ENCODE data around the gene IFT81. TPM values are rescaled to one million over a fixed set of nuclear protein-coding genes. Genes with fewer than 3 reads are reported as not detected.
A peak's percentile ranks its signal among the peaks of the same experiment; 100 is the strongest.

The IFT81 gene
- total and polyA plus RNA-seq, 2 of the 13 experiments (the other 11 are each of a cell fraction or from before 2014, with no cell fraction given): 4.2 to 13.0 TPM

DNA sequence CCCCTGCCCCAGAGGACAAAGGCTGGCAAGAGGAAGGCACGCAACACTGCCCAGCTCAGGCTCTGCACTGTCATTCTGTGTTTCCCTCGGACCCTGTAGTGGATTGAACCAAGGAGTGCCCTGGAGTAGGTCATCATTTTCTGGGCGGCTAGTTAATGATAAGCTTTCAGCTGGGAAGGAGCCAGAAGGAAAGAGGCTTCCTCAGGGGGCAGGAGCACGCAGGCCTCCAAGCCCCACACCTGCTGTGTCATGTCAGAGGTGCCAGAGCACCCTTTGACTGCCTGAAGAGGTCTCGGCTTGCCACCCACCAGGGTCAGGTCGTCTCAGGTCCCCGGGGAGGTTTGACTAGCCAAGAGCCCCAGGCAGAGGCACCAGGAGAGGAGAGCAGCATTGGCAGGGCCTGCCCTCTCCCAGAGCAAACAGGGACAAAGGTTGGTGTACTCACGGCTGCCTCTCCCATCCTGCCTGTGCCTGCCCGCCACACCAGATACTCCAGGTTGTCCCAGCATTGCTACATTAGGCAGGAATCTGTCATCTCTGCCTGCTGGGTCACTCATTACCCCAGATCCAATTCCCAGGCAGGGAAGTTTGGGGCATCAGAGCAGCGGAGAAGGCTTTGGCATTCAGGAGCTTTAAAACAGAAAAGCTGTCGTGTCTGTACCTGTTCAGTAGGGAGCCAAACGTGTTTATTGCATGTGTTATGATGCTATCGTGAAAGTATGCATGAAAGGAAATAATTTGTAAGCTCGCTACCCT lies 123.4 kb downstream of the IFT81 start (continued):
- peak; percentile 80 for TF ChIP-seq ASH2L (IDR thresholded peaks at IDR 0.05; ENCODE audit: insufficient read length, low read depth, low read length)
- TF ChIP-seq, protein P1, sequence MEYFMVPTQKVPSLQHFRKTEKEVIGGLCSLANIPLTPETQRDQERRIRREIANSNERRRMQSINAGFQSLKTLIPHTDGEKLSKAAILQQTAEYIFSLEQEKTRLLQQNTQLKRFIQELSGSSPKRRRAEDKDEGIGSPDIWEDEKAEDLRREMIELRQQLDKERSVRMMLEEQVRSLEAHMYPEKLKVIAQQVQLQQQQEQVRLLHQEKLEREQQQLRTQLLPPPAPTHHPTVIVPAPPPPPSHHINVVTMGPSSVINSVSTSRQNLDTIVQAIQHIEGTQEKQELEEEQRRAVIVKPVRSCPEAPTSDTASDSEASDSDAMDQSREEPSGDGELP (IDR thresholded peaks at IDR 0.05; ENCODE audit: borderline replicate concordance, low read depth): peak; percentile 34; the same call in 1 of the 2 replicates
- no peak for TF ChIP-seq MIER2 (CRISPR knock-in tag; IDR thresholded peaks at IDR 0.05)
- TF ChIP-seq, protein P2, sequence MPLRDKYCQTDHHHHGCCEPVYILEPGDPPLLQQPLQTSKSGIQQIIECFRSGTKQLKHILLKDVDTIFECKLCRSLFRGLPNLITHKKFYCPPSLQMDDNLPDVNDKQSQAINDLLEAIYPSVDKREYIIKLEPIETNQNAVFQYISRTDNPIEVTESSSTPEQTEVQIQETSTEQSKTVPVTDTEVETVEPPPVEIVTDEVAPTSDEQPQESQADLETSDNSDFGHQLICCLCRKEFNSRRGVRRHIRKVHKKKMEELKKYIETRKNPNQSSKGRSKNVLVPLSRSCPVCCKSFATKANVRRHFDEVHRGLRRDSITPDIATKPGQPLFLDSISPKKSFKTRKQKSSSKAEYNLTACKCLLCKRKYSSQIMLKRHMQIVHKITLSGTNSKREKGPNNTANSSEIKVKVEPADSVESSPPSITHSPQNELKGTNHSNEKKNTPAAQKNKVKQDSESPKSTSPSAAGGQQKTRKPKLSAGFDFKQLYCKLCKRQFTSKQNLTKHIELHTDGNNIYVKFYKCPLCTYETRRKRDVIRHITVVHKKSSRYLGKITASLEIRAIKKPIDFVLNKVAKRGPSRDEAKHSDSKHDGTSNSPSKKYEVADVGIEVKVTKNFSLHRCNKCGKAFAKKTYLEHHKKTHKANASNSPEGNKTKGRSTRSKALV (CRISPR knock-in tag; IDR thresholded peaks at IDR 0.05): peak; percentile 75; the same call in 1 of the 2 replicates
- TF ChIP-seq ARID2 (CRISPR knock-in tag; IDR thresholded peaks at IDR 0.05; ENCODE audit: borderline replicate concordance): no peak
- TF ChIP-seq ZNF451 (CRISPR knock-in tag; IDR thresholded peaks at IDR 0.05): peak; percentile 76; the same call in 1 of the 2 replicates
- TF ChIP-seq, protein P3, sequence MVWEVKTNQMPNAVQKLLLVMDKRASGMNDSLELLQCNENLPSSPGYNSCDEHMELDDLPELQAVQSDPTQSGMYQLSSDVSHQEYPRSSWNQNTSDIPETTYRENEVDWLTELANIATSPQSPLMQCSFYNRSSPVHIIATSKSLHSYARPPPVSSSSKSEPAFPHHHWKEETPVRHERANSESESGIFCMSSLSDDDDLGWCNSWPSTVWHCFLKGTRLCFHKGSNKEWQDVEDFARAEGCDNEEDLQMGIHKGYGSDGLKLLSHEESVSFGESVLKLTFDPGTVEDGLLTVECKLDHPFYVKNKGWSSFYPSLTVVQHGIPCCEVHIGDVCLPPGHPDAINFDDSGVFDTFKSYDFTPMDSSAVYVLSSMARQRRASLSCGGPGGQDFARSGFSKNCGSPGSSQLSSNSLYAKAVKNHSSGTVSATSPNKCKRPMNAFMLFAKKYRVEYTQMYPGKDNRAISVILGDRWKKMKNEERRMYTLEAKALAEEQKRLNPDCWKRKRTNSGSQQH (CRISPR knock-in tag; IDR thresholded peaks at IDR 0.05; ENCODE audit: low read depth): 0 out of 2 replicates have a peak, but pooled peaks have one; percentile 24
- peak; percentile 49; the same call in 1 of the 2 replicates for TF ChIP-seq KDM3A (CRISPR knock-in tag; IDR thresholded peaks at IDR 0.05; ENCODE audit: low read depth)
- no peak; the same call in 1 of the 2 replicates for TF ChIP-seq EEA1 (CRISPR knock-in tag; IDR thresholded peaks at IDR 0.05; ENCODE audit: borderline replicate concordance)
- peak; percentile 99 for TF ChIP-seq ZNF292 (CRISPR knock-in tag; IDR thresholded peaks at IDR 0.05; ENCODE audit: borderline replicate concordance, low read depth)
- TF ChIP-seq, protein P4, sequence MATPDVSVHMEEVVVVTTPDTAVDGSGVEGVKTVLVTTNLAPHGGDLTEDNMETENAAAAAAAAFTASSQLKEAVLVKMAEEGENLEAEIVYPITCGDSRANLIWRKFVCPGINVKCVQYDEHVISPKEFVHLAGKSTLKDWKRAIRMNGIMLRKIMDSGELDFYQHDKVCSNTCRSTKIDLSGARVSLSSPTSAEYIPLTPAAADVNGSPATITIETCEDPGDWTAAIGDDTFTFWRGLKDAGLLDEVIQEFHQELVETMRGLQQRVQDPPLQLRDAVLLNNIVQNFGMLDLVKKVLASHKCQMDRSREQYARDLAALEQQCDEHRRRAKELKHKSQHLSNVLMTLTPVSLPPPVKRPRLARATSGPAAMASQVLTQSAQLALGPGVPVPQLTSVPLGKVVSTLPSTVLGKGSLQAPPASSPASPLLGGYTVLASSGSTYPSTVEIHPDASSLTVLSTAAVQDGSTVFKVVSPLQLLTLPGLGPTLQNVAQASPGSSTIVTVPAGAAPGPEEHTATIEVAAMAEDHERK (CRISPR knock-in tag; IDR thresholded peaks at IDR 0.05; ENCODE audit: low read depth): no peak
- TF ChIP-seq, protein P5, sequence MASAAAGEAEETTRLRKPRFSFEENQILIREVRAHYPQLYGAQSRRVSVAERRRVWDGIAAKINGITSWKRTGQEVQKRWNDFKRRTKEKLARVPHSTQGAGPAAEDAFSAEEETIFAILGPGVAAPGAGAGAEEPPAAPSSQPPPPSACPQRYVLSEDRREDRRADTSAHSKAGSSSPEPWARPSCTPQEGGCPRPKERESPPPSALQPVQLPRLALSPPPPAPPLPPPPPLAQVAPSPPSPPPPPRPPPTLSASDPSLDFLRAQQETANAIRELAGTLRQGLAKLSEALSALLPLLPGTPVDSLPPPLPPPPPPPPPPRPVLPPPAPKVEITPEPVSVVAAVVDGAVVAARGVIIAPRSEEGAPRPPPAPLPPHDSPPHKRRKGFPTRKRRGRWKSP (CRISPR knock-in tag; IDR thresholded peaks at IDR 0.05): peak; percentile 86; the same call in 1 of the 2 replicates
- TF ChIP-seq, protein P6, sequence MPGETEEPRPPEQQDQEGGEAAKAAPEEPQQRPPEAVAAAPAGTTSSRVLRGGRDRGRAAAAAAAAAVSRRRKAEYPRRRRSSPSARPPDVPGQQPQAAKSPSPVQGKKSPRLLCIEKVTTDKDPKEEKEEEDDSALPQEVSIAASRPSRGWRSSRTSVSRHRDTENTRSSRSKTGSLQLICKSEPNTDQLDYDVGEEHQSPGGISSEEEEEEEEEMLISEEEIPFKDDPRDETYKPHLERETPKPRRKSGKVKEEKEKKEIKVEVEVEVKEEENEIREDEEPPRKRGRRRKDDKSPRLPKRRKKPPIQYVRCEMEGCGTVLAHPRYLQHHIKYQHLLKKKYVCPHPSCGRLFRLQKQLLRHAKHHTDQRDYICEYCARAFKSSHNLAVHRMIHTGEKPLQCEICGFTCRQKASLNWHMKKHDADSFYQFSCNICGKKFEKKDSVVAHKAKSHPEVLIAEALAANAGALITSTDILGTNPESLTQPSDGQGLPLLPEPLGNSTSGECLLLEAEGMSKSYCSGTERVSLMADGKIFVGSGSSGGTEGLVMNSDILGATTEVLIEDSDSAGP (CRISPR knock-in tag; IDR thresholded peaks at IDR 0.05; ENCODE audit: borderline replicate concordance): peak; percentile 80; the same call in 1 of the 2 replicates
- peak; percentile 82; the same call in 1 of the 2 replicates for TF ChIP-seq MEIS2 (CRISPR knock-in tag; IDR thresholded peaks at IDR 0.05)
- TF ChIP-seq, protein P7, sequence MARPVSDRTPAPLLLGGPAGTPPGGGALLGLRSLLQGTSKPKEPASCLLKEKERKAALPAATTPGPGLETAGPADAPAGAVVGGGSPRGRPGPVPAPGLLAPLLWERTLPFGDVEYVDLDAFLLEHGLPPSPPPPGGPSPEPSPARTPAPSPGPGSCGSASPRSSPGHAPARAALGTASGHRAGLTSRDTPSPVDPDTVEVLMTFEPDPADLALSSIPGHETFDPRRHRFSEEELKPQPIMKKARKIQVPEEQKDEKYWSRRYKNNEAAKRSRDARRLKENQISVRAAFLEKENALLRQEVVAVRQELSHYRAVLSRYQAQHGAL (CRISPR knock-in tag; IDR thresholded peaks at IDR 0.05; ENCODE audit: not compliant biosample characterization): no peak
- TF ChIP-seq, protein P8, sequence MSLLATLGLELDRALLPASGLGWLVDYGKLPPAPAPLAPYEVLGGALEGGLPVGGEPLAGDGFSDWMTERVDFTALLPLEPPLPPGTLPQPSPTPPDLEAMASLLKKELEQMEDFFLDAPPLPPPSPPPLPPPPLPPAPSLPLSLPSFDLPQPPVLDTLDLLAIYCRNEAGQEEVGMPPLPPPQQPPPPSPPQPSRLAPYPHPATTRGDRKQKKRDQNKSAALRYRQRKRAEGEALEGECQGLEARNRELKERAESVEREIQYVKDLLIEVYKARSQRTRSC (CRISPR knock-in tag; IDR thresholded peaks at IDR 0.05; ENCODE audit: low read depth): no peak
- TF ChIP-seq ZNF24 (IDR thresholded peaks at IDR 0.05): no peak

Data from HepG2 (cell line).